ENCODE data around the gene TFF3.
"Not testable (repeated sequence)": the region's sequence is repeated elsewhere in the genome, so short reads cannot be mapped to it uniquely, and the experiment has no call there.

Gene TFF3

GRCh38 chr21:42302794-42303193 lies 12.4 kb downstream of the TFF3 start:
- DNase-seq, result no peak

GRCh38 chr21:42302076-42302650 lies 13.0 kb downstream of the TFF3 start:
- no peak for DNase-seq

DNA sequence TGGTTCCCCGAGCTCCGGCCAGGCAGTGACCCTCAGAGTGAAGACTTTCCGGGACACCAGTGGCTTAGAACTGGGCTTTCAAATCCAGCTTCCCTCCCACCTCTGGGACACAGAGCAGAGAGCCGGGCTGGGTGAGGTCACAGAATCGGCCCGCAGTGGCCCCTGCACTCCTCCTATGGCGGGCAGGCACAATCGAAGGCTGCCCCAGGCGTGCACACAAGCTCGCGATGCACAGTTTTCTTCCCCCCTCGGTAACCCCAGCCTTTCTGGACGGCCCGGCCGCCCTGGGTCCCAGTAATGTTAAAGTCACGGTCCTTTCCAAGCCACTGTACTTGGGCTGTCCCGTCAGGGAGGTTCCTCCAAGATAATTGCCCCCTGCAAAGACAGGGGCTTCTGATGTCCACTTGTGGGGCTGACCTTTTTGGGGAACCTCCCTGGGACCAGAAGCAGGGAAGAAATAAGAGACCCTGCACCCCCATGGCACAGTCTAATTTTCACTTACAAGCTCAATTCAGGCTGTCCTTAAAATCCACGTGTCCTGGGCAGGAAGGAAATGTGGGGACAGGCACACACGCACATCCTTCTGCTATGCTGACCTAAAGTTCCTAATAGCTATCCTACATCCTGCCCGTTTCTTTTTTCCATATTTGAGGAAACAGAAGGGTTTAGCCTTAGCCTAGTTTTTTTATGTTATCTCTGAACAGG lies 13.7 kb downstream of the TFF3 start:
- DNase-seq, result no peak

GRCh38 chr21:42300956-42301355 lies 14.3 kb downstream of the TFF3 start:
- DNase-seq, result no peak

DNA sequence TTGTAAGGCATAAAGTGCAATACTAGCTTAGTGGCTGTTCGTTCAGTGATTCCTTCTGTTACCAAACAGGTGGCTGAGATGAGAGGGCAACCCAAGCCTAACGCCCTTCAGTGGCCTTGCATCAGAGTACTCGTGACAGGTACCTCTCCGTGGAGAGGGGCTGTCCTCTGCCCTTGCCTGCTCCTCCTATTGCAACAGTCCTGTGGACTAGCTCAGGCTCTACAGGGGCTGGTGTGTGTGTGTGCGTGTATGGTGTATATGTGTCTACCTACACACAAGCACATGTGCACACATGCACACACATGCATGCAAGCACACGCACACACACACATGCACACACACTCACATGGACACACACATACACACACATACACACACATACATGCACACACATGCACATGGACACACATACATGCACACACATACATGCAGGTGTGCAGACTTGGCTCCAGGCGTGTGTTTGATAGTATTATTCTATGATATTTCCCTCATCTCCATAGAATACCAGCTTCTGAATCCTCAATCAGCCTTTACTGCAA lies 15.1 kb downstream of the TFF3 start:
- no peak for DNase-seq

GRCh38 chr21:42299324-42300044 lies 15.7 kb downstream of the TFF3 start:
- DNase-seq, result no peak

- no peak for DNase-seq
Observed at GRCh38 chr21:42298657-42299056, 16.6 kb downstream of the TFF3 start.

- no peak for DNase-seq
Observed at GRCh38 chr21:42298237-42298636, 17.0 kb downstream of the TFF3 start.

- DNase-seq, result no peak
Observed at GRCh38 chr21:42297377-42297776, 17.8 kb downstream of the TFF3 start.

GRCh38 chr21:42296501-42296900 lies 18.7 kb downstream of the TFF3 start:
- DNase-seq, result no peak

- DNase-seq, result no peak
Observed at GRCh38 chr21:42295845-42296244, 19.4 kb downstream of the TFF3 start.

DNA sequence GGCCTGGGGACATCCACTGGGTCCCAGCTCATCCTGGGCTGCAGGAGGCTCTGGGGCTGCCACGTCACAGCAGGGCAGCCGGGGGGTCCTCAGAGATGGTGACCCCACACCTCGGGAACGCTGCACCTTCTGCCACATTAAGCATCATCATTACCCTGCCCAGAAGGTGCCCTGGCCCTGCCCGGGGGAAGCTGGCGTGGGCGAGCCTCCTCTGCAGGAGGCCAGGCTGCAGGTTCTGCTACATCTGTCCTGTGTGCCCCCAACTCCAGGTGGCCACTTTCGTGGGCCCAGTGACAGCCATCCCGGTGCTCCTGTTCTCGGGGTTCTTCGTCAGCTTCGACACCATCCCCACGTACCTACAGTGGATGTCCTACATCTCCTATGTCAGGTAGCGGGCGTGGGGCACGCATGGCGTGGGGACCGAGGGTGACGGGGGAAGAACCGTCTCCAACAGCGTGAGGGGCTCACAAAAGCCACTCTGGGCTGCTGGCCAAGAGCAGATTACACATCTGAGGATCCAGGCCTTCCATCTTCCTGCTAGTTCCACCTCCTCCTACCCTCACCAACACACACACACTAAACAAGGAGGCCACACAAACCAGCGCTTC lies 20.8 kb downstream of the TFF3 start:
- DNase-seq, result no peak

GRCh38 chr21:42293649-42294272 lies 21.4 kb downstream of the TFF3 start:
- no peak for DNase-seq

DNA sequence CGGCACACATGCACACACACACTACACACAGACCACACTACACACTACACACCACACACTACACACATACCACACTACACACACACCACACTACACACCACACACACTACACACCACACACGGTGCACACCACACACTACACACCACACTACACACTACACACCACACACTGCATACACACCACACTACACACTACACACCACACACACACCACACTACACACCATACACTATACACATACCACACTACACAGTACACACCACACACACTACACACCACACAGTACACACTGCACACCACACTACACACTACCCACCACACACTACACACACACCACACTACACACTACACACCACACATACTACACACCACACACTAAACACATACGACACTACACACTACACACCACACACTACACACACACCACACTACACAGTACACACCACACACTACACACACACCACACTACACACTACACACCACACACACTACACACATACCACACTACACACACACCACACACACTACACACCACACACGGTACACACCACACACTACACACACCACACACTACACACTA lies 22.6 kb downstream of the TFF3 start:
- not testable (repeated sequence) for DNase-seq

GRCh38 chr21:42291751-42292562 lies 23.3 kb downstream of the TFF3 start:
- no peak for DNase-seq

- DNase-seq, result no peak
Observed at GRCh38 chr21:42291003-42291750, 24.0 kb downstream of the TFF3 start.

DNA sequence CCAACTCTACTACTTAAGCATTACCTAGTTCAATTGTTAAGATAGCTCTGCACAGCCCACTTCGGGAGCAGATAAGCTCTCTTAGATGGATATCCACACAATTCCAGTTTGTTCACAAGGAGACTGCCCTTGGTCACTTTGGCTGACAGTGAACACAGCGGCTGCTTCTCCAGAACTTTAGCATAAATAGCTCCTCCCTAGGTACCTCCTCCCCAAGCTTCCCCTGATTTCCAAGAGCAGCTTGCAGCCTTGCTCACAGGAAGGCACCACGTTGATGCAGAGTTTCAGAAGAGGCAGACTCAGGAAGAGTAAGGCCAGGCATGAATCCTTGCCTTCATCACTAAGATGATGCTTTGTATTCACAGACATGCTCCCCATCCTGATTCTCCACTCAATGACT lies 24.7 kb downstream of the TFF3 start:
- DNase-seq, result no peak

DNA sequence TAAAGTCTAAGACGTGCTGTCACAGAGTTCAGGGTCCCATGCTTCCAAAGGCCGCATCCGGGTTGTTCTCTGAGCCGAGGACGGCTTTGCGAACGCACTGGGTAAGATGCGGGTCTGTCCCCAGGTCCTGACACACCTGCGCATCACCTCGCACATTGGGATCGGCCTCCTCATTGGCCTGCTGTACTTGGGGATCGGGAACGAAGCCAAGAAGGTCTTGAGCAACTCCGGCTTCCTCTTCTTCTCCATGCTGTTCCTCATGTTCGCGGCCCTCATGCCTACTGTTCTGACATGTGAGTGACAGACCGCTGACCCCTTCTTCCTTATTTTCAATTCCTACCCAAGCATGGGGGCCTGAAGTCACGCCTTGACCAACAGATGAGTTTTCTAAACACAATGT lies 25.3 kb downstream of the TFF3 start:
- DNase-seq, result no peak

- no peak for DNase-seq
Observed at GRCh38 chr21:42288962-42289361, 26.2 kb downstream of the TFF3 start.

DNA sequence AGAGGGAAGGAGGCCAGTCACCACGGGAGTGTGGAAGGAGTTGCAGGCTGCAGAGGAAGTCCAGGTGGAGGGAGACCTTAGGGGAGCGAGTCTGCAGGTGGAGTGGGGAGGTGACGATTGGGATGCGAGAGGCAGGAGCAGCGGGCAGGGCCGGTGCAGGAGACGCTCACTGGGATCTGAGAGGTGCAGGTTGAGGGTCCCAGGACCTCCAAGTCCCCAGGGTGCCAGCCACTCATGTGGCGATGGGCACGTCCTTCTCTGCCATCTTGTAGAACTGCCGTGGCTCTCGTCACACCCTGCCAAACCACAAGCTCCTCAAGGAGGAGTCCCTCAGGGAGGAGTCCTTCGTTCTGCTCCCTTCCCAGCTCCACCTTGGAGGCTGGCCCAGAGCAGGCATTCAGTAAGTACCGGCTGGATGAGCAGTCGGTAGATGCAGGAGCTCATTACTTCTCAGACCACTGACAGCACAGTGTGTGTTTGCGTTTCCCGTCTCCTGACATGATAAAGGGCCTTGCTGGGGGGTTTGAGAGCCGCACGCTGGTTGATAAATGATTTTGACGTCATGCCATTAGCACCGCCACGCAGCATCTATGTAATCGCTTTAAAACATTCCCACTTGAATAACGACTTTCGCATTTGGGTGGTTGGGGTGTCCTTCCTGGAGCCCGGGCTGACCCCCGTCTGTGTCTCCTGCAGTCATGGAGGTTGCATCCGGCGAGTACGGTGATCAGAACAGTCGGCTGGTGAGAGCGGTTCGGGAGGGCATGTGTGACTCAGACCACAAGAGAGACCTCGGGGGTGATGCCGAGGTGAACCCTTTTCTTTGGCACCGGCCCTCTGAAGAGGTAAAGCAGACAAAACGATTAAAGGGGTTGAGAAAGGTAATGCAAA lies 27.8 kb downstream of the TFF3 start:
- DNase-seq, result no peak

Measured in CD4-positive, alpha-beta T cell treated with Interleukin-4 for 4 hours (primary cell).